Upper lobe of right lung (tissue), 1 donor: Measurements from ENCODE around the gene CFAP299. TPM values are rescaled to one million over a fixed set of nuclear protein-coding genes. Genes with fewer than 3 reads are reported as not detected.
"Not testable (repeated sequence)": the region's sequence is repeated elsewhere in the genome, so short reads cannot be mapped to it uniquely, and the experiment has no call there.

Experiments
- ATAC-seq: fragments of 200-7000 bp; cut with Tn5 transposase; one replicate; pipeline ENCODE4 v1.9.1; 2020; ENCODE audit warnings: mild to moderate bottlenecking, moderate library complexity
- DNase-seq: peaks from one replicate; pipeline ENCODE4 v3.0.0-alpha.2; 2020
- H3K27ac ChIP-seq: fragments of 200-600 bp; one replicate; pipeline ENCODE4 v1.8.0; 2022
- H3K27me3 ChIP-seq: fragments of 200-600 bp; one replicate; pipeline ENCODE4 v1.8.0; 2022; ENCODE audit warnings: mild to moderate bottlenecking
- H3K36me3 ChIP-seq: fragments of 200-600 bp; one replicate; pipeline ENCODE4 v1.8.0; 2022
- H3K4me1 ChIP-seq: fragments of 200-600 bp; one replicate; pipeline ENCODE4 v1.8.0; 2022
- H3K4me3 ChIP-seq: fragments of 200-600 bp; one replicate; pipeline ENCODE4 v1.8.0; 2022; ENCODE audit warnings: mild to moderate bottlenecking
- H3K9me3 ChIP-seq: fragments of 200-600 bp; one replicate; pipeline ENCODE4 v1.8.0; 2022
- CTCF ChIP-seq: fragments of 200-600 bp; IDR thresholded peaks from one replicate; pipeline ENCODE4 v1.8.0; 2022; ENCODE audit warnings: antibody characterized with exemption
- intact Hi-C: fragments of 100-400 bp; cut with DNase I; formaldehyde crosslinking; loops from one replicate; pipeline ENCODE4 v1.11.0; 2022
- total RNA-seq: library from RNA; stranded (reverse); fragmentation: NEBNext Ultra II Directional; extraction: Animal tissue kit (Norgen Biotek cat#: 25700); gene quantifications from one replicate; pipeline ENCODE4 v1.2.1, GENCODE V29; 2021
- donor health status: DM: no; HTN: yes; CAD: no; lungs with severe emphysema.

The CFAP299 gene
- total RNA-seq, 1 donor from 2014 or later: not detected

- ATAC-seq: no peak
- Histone ChIP-seq H3K9me3 (no peaks in the 10 kb centered on the region), H3K36me3 (no peaks in the 10 kb centered on the region), H3K27me3 (no peaks in the 10 kb centered on the region), H3K27ac (no peak overlapping the region), H3K4me1 (no peaks in the 10 kb centered on the region), H3K4me3 (no peak overlapping the region)
- intact Hi-C loops: no loop called here
- no peak for DNase-seq
- no peak for TF ChIP-seq CTCF
Measured at GRCh38 chr4:80678413-80678812, 342.9 kb downstream of the CFAP299 start.

DNA sequence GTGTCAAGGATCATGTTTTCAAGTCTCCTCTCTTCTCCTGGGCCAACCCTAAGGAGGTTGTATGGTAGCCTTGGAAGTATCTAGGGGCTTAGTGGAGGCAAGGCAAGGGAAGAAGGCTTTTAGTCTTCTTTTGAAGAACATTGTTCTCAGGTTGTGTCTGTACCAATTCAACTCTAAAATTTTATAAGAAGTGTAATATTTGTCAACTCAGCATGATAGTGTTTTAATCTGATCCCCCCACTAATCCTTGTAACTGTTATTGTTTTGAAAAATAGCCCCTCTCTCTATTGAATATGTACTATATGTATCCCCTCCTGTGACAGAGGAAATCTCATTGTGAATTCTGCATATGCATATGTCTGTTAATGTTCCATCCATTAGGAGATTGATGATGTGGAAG is 345.4 kb downstream of the CFAP299 start:
- DNase-seq (no peak), ATAC-seq (no peak)
- H3K4me1 ChIP-seq: no peaks in the 10 kb centered on the region
- H3K27ac ChIP-seq: no peak overlapping the region
- H3K4me3 ChIP-seq: no peak overlapping the region
- intact Hi-C loops: no loop called here
- H3K36me3 ChIP-seq: no peaks in the 10 kb centered on the region
- TF ChIP-seq CTCF: no peak
- H3K9me3 ChIP-seq: no peaks in the 10 kb centered on the region
- H3K27me3 ChIP-seq: no peaks in the 10 kb centered on the region

- H3K27ac ChIP-seq: no peak overlapping the region
Measured at GRCh38 chr4:80685214-80685613, 349.7 kb downstream of the CFAP299 start.

DNA sequence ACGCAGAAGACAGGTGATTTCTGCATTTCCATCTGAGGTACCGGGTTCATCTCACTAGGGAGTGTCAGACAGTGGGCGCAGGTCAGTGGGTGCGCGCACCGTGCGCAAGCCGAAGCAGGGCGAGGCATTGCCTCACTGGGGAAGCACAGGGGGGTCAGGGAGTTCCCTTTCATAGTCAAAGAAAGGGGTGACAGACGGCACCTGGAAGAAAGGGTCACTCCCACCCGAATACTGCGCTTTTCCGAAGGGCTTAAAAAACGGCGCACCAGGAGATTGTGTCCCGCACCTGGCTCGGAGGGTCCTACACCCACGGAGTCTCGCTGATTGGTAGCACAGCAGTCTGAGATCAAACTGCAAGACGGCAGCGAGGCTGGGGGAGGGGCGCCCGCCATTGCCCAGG is 352.2 kb downstream of the CFAP299 start:
- H3K9me3 ChIP-seq, DNase-seq, H3K36me3 ChIP-seq, intact Hi-C loops, ATAC-seq, H3K4me1 ChIP-seq, H3K27ac ChIP-seq, H3K27me3 ChIP-seq, H3K4me3 ChIP-seq: not testable (repeated sequence)

More at GRCh38 chr4:80685214-80685613, 349.7 kb downstream of the CFAP299 start:
- intact Hi-C loops: no loop called here
- no peak for DNase-seq
- no peaks in the 10 kb centered on the region for H3K4me1 ChIP-seq
- no peaks in the 10 kb centered on the region for H3K9me3 ChIP-seq
- no peaks in the 10 kb centered on the region for H3K36me3 ChIP-seq
- no peaks in the 10 kb centered on the region for H3K27me3 ChIP-seq
- TF ChIP-seq CTCF: no peak
- ATAC-seq: no peak
- no peak overlapping the region for H3K4me3 ChIP-seq

- H3K27ac ChIP-seq: no peak overlapping the region
- no peak overlapping the region for H3K4me3 ChIP-seq
- no peaks in the 10 kb centered on the region for H3K36me3 ChIP-seq
- H3K4me1 ChIP-seq: no peaks in the 10 kb centered on the region
- intact Hi-C loops: no loop called here
- ATAC-seq (no peak), DNase-seq (no peak)
- H3K9me3 ChIP-seq: no peaks in the 10 kb centered on the region
- no peak for TF ChIP-seq CTCF
- no peaks in the 10 kb centered on the region for H3K27me3 ChIP-seq
Measured at GRCh38 chr4:80694171-80694570, 358.6 kb downstream of the CFAP299 start.

GRCh38 chr4:80705311-80705710 is 369.8 kb downstream of the CFAP299 start:
- intact Hi-C loops: no loop called here
- H3K36me3 ChIP-seq: no peaks in the 10 kb centered on the region
- H3K4me1 ChIP-seq: no peaks in the 10 kb centered on the region
- DNase-seq (no peak), ATAC-seq (no peak)
- TF ChIP-seq CTCF: no peak
- no peaks in the 10 kb centered on the region for H3K9me3 ChIP-seq
- H3K4me3 ChIP-seq: no peak overlapping the region
- no peak overlapping the region for H3K27ac ChIP-seq
- H3K27me3 ChIP-seq: no peaks in the 10 kb centered on the region
